Osteoblast (primary cell): Measurements from ENCODE around the gene CLCNKA. TPM values are rescaled to one million over a fixed set of nuclear protein-coding genes. Genes with fewer than 3 reads are reported as not detected.
"Not testable (repeated sequence)": the region's sequence is repeated elsewhere in the genome, so short reads cannot be mapped to it uniquely, and the experiment has no call there.

Experiments
- DNase-seq: peaks from one replicate; pipeline ENCODE4 v3.0.0; 2011; ENCODE audit warnings: low spot score, mixed read lengths; ENCODE audit not compliant: insufficient read length; ENCODE audit errors: missing footprints
- H2AFZ ChIP-seq: 2 replicates; pipeline ENCODE4 v1.6.0; 2011; ENCODE audit warnings: mild to moderate bottlenecking, low read length
- H3K27ac ChIP-seq: 2 replicates; pipeline ENCODE4 v1.5.1; 2011; ENCODE audit warnings: mild to moderate bottlenecking, low read depth, low read length, moderate library complexity
- H3K27me3 ChIP-seq: 2 replicates; pipeline ENCODE4 v1.6.0; 2012; ENCODE audit warnings: mild to moderate bottlenecking, control low read depth, inconsistent platforms, low read length, moderate library complexity; ENCODE audit not compliant: insufficient read depth
- H3K36me3 ChIP-seq: 2 replicates; pipeline ENCODE4 v1.5.1; 2011; ENCODE audit warnings: mild to moderate bottlenecking, low read length, control low read depth, moderate library complexity; ENCODE audit not compliant: insufficient read depth
- H3K4me1 ChIP-seq: 2 replicates; pipeline ENCODE4 v1.5.1; 2011; ENCODE audit warnings: mild to moderate bottlenecking, low read length, control low read depth, moderate library complexity; ENCODE audit not compliant: insufficient read depth
- H3K4me2 ChIP-seq: 2 replicates; pipeline ENCODE4 v1.6.0; 2011; ENCODE audit warnings: mild to moderate bottlenecking, low read length; ENCODE audit not compliant: insufficient read depth
- H3K4me3 ChIP-seq: fragments of 200-600 bp; sonication (generic); 3 replicates; pipeline ENCODE4 v1.5.1; 2012; ENCODE audit warnings: mild to moderate bottlenecking, low read length, inconsistent platforms; ENCODE audit not compliant: insufficient read depth
- H3K79me2 ChIP-seq: 2 replicates; pipeline ENCODE4 v1.6.0; 2012; ENCODE audit warnings: mild to moderate bottlenecking, low read length, control low read depth, inconsistent platforms; ENCODE audit not compliant: insufficient read depth
- H3K9me3 ChIP-seq: 2 replicates; pipeline ENCODE4 v1.5.1; 2011; ENCODE audit warnings: low read depth, low read length, control low read depth
- H4K20me1 ChIP-seq: 2 replicates; pipeline ENCODE4 v1.6.0; 2012; ENCODE audit warnings: mild to moderate bottlenecking, low read length, control low read depth; ENCODE audit not compliant: insufficient read depth
- total RNA-seq: library from RNA; depleted of rRNA; stranded (reverse); fragments of >200 nt; gene quantifications from 2 replicates; pipeline ENCODE4 v1.2.3, GENCODE V29; 2012
- TF ChIP-seq, protein P1 (sequence below): IDR thresholded peaks from 2 replicates; pipeline ENCODE4 v1.5.1; 2011; ENCODE audit warnings: mild to moderate bottlenecking, low read depth, low read length, moderate library complexity; ENCODE audit errors: extremely low read depth

Gene CLCNKA
- total RNA-seq, 1 donor = not detected

DNA sequence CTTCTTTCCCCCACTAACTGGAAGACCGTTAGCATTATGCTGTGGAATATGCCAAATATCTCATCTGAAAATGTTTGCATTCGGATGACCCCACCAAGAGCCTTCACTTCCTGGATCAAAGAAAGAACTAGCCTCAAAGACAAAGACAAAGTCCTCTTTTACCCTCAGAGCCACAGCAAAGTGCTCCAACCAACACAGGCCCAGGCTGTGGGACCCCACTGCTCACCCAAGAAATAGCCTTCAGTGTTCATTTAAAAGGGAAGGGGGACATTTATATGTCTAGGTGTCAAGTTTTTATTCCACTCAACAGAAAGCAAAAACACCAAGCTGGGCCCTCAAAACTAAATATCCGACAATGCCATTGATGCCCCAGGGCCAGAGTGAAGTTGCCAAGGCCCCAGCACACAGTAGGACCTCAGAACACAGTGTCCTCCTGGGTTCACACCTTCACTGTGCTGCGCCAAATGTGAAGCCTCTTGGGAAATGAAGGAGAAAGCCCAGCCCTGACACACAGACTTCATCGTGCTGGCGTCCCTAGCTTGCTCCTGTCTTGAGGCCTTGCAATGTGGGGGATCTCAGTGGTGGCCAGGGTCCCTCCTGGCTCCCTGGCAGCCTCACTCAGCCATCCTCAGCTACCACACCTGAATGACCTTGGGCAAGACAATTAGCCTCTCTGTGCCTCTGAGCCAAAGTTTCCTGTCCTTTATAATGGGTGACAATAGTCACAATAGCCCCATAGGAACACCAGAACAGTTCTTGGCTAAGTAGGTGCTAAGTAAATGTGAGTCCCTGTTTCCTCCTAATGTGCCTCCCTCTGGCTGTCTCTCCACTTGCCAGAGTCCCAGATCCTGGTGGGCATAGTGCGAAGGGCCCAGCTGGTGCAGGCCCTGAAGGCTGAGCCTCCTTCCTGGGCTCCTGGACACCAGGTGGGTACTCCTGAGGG is 33.0 kb downstream of the CLCNKA start:
- H3K4me2 ChIP-seq = no peak overlapping the region
- H3K9me3 ChIP-seq = no peaks in the 10 kb centered on the region
- H3K4me3 ChIP-seq = no peak overlapping the region
- H2AFZ ChIP-seq = no peak overlapping the region
- peaks cover 3% of the 10 kb centered on the region for H3K27me3 ChIP-seq
- H3K4me1 ChIP-seq = no peaks in the 10 kb centered on the region
- no peak overlapping the region for H3K27ac ChIP-seq
- no peaks in the 10 kb centered on the region for H3K79me2 ChIP-seq
- H3K36me3 ChIP-seq = no peaks in the 10 kb centered on the region
- H4K20me1 ChIP-seq = no peaks in the 10 kb centered on the region
- TF ChIP-seq, protein P1, sequence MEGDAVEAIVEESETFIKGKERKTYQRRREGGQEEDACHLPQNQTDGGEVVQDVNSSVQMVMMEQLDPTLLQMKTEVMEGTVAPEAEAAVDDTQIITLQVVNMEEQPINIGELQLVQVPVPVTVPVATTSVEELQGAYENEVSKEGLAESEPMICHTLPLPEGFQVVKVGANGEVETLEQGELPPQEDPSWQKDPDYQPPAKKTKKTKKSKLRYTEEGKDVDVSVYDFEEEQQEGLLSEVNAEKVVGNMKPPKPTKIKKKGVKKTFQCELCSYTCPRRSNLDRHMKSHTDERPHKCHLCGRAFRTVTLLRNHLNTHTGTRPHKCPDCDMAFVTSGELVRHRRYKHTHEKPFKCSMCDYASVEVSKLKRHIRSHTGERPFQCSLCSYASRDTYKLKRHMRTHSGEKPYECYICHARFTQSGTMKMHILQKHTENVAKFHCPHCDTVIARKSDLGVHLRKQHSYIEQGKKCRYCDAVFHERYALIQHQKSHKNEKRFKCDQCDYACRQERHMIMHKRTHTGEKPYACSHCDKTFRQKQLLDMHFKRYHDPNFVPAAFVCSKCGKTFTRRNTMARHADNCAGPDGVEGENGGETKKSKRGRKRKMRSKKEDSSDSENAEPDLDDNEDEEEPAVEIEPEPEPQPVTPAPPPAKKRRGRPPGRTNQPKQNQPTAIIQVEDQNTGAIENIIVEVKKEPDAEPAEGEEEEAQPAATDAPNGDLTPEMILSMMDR = no peak
- peak; percentile 63 for DNase-seq

DNA sequence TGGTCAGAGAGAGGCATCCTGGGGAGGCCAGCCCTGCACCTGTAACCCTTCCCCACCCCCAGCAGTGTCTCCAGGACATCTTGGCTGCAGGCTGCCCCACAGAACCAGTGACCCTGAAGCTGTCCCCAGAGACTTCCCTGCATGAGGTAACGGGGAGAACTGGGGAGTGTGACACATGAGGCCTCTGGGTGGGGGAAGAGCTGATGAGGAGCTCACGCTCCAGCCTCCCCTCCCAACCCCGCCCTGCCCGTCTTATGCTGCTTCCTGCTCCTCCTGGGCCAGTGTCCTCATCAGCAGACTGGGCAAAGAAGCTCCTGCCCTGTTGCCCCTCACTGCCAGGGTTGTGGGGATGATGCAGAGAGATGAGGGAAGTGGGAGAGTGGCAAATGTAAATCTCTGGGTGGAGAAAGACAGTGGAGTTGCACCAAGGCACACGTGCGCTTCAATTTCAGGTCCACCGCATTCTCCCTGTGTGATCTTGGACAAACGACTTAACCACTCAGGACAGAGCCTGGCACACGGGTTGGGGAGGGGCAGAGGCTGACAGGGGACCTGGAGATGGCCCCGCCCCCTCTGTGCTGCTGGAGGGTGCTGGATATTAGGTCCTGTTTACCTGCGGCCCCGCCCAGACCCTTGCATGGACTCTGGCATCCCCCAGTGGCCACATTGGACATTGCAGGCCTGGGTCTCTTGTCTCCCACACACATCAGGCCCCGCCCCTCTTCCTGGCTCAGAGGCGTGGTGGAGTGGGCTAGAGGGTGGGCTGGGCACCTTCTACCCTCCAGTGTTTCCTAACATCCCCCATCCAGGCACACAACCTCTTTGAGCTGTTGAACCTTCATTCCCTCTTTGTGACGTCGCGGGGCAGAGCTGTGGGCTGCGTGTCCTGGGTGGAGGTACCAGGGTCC is 34.0 kb downstream of the CLCNKA start:
- H3K9me3 ChIP-seq = no peaks in the 10 kb centered on the region
- H3K79me2 ChIP-seq = no peaks in the 10 kb centered on the region
- H3K4me2 ChIP-seq = no peak overlapping the region
- H3K27me3 ChIP-seq = peaks cover 3% of the 10 kb centered on the region
- DNase-seq = peak; percentile 98
- H3K4me1 ChIP-seq = no peaks in the 10 kb centered on the region
- H3K36me3 ChIP-seq = no peaks in the 10 kb centered on the region
- no peak overlapping the region for H3K4me3 ChIP-seq
- no peaks in the 10 kb centered on the region for H4K20me1 ChIP-seq
- H2AFZ ChIP-seq = no peak overlapping the region
- TF ChIP-seq, protein P1 = peak; percentile 85
- no peak overlapping the region for H3K27ac ChIP-seq

- H3K27me3 ChIP-seq, H3K9me3 ChIP-seq, H3K4me1 ChIP-seq, H4K20me1 ChIP-seq, H2AFZ ChIP-seq, H3K79me2 ChIP-seq, H3K4me3 ChIP-seq, DNase-seq, H3K27ac ChIP-seq, H3K36me3 ChIP-seq, H3K4me2 ChIP-seq: not testable (repeated sequence)
These were observed 34.7 kb downstream of the CLCNKA start for GRCh38 chr1:16056521-16056912.

DNA sequence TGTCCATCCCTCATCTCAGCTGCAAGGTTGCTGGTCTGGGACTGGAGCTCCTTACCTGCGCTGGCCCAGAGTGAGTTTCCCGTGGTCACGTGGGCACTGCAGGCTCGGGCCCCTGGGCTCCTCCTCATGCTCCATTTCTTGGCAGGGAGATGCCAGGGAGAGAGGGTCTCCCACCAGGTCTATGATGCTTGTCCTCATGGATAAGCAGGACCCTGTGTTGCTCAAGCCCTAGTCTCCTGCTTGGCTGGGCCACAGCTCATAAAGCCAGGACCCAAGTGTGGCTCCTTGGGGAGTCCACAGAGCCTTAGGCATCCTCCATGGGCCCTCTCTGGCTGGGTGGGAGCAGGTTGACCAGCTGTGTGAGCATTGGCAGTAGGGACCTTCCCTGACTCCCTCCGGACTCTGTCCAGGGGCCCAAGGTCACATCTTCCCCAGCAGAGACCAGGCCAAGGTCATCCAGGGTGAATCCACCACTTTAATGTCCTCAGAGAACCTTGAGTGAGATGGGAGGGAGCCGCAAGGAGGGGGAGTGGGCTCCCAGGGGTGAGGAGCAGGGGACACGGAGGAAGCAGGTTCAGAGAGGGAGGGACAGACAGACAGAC is 35.6 kb downstream of the CLCNKA start:
- not testable (repeated sequence) for H3K4me1 ChIP-seq, H3K9me3 ChIP-seq, H3K4me3 ChIP-seq, H3K4me2 ChIP-seq, H2AFZ ChIP-seq, H3K27me3 ChIP-seq, H3K36me3 ChIP-seq, H4K20me1 ChIP-seq, H3K27ac ChIP-seq, H3K79me2 ChIP-seq
- peak; percentile 51 for DNase-seq

DNA sequence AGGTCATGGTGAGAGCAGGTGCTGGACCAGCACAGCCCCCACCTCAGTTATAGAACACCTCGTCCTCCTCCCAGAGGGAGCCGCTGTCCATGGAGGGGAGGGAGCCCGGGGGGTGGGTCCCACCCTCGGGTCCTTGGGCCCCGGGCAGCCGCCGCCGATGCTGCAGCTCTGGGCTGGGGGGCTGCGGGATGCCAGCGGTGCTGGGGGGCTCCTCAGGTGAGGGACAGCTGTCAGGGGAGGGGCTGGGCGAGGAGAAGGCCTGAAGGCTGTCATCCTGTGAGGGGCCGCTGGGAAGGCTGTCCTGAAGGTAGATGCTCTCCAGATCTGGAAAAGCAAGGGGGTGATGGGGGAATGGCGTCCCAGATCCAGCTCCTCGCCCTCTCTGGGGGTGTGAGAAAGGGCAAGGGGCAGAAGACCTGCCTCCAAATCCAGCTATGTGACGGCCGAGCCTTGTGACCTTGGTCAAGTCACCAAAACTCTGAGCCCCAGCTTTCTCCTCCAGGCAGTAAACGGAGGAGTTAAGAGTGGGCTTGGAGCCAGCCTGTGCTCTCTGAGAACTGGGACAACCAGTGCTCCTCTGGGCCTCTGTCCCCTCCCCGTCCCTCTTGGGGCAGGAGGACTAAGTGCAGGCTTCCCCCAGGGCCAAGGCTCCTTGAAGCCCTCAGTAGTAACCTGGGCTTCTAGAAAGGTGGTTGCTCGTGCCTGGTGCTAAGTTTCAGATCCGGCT is 36.7 kb downstream of the CLCNKA start:
- not testable (repeated sequence) for H4K20me1 ChIP-seq, H3K27ac ChIP-seq, H3K4me1 ChIP-seq, H3K9me3 ChIP-seq, H3K4me2 ChIP-seq, H3K4me3 ChIP-seq, H3K79me2 ChIP-seq, H3K36me3 ChIP-seq, H3K27me3 ChIP-seq, H2AFZ ChIP-seq
- peak; percentile 85 for DNase-seq
